ENCODE measurements around the gene TNFSF8.

DNA sequence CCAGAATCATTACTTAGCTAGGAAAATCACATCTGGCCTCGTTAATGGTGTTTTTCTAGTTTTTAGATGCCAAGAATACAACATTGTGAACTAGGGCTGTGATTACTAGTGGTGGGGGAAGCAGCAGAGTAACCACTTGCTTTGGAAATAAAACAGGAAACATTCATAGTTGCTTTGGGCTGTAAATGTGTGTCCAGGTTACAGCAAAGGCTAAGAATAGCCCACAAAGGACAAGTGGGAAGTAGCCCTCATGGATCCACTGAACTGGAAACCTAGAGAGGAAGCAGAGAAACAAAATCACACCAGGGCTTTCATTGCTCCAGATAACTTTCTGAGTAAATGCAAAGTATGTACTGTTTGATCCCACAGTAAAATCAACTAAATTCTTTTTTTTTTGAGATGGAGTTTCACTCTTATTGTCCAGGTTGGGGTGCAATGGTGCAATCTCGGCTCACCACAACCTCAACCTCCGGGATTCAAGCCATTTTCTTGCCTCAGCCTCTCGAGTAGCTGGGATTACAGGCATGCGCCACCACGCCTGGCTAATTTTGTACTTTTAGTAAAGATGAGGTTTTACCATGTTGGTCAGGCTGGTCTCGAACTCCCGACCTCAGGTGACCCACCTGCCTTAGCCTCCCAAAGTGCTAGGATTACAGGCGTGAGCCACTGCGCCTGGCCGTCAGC lies 68.3 kb downstream of the TNFSF8 start:
- TF ChIP-seq, protein P1, sequence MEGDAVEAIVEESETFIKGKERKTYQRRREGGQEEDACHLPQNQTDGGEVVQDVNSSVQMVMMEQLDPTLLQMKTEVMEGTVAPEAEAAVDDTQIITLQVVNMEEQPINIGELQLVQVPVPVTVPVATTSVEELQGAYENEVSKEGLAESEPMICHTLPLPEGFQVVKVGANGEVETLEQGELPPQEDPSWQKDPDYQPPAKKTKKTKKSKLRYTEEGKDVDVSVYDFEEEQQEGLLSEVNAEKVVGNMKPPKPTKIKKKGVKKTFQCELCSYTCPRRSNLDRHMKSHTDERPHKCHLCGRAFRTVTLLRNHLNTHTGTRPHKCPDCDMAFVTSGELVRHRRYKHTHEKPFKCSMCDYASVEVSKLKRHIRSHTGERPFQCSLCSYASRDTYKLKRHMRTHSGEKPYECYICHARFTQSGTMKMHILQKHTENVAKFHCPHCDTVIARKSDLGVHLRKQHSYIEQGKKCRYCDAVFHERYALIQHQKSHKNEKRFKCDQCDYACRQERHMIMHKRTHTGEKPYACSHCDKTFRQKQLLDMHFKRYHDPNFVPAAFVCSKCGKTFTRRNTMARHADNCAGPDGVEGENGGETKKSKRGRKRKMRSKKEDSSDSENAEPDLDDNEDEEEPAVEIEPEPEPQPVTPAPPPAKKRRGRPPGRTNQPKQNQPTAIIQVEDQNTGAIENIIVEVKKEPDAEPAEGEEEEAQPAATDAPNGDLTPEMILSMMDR (tag by site-specific recombination; IDR thresholded peaks at IDR 0.05), result no peak
- TF ChIP-seq ZNF544 (tag by site-specific recombination; IDR thresholded peaks at IDR 0.05) (no peak), ZNF629 (tag by site-specific recombination; IDR thresholded peaks at IDR 0.05) (no peak), GLIS1 (tag by site-specific recombination; IDR thresholded peaks at IDR 0.05) (no peak), ZNF311 (tag by site-specific recombination; IDR thresholded peaks at IDR 0.05; ENCODE audit: borderline replicate concordance) (no peak), ZNF391 (tag by site-specific recombination; IDR thresholded peaks at IDR 0.05; ENCODE audit: borderline replicate concordance, low read depth) (no peak), ZNF138 (tag by site-specific recombination; IDR thresholded peaks at IDR 0.05; ENCODE audit: borderline replicate concordance) (no peak)
